IPS-20b (cell line): ENCODE data around the gene RHBDD3.

Experiments used
- H3K27ac ChIP-seq: one replicate; pipeline ENCODE4 v1.5.1; 2013; ENCODE audit warnings: low read length
- H3K27me3 ChIP-seq: 2 replicates; pipeline ENCODE4 v1.6.1; 2013; ENCODE audit warnings: mild to moderate bottlenecking, low read length, inconsistent platforms; ENCODE audit not compliant: insufficient read depth
- H3K36me3 ChIP-seq: 2 replicates; pipeline ENCODE4 v1.6.1; 2013; ENCODE audit warnings: low read depth, mild to moderate bottlenecking, inconsistent platforms, low read length, moderate library complexity; ENCODE audit not compliant: insufficient read depth
- H3K4me1 ChIP-seq: 2 replicates; pipeline ENCODE4 v1.6.1; 2013; ENCODE audit warnings: mild to moderate bottlenecking, control low read depth, inconsistent platforms, low read length, moderate library complexity; ENCODE audit not compliant: insufficient read depth
- H3K4me3 ChIP-seq: 2 replicates; pipeline ENCODE4 v1.5.1; 2013; ENCODE audit warnings: mild to moderate bottlenecking, low read length, inconsistent platforms
- H3K9ac ChIP-seq: 2 replicates; pipeline ENCODE4 v1.6.1; 2013; ENCODE audit warnings: low read depth, mild to moderate bottlenecking, inconsistent platforms, low read length, moderate library complexity
- H3K9me3 ChIP-seq: 2 replicates; pipeline ENCODE4 v1.6.1; 2013; ENCODE audit warnings: mild to moderate bottlenecking, low read depth, low read length, inconsistent platforms; ENCODE audit not compliant: insufficient read depth

Gene RHBDD3

DNA sequence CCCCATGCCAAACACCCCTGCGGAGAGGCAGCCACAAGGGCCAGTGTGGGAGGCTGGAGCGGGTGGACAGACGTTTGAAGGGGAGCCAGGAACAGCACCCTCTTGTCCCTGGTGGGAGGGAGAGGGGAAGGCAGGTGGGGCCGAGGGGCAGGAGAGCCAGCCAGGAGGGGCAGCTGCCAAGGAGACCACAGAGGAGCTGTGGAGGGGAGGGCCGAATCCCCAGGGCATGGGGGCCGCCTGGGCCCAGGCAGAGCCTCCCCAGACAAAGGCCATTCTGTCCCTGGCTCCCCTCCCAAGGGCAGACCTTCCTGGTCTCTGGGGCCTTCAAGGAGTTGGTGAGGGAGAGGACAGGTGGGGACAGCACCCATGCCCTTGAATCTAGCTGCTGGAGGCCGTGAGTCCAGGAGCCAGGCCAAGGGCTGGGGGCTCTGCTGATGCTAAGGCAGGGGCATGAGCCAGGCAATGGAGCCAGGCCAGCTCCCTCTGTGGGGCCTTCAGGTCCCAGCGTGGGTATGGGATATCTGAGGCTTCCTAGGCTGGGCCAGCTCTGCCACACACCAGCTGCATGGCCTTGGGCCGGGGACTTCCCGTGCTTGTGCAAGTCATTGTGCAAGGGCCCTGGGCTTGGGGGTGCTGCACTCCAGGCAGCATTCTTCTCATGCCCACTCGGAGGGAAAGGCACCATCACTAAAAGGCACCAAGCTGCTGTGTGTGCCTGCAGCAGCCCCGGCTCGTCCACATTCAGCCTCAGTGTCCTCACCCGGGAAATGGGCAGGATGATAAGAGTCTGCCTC lies 50.7 kb downstream of the RHBDD3 start:
- H3K9me3 ChIP-seq: no peaks in the 10 kb centered on the region
- H3K9ac ChIP-seq: no peak overlapping the region
- peaks cover 12% of the 10 kb centered on the region; the same call in 1 of the 2 replicates for H3K4me1 ChIP-seq
- H3K27ac ChIP-seq: no peak overlapping the region
- no peaks in the 10 kb centered on the region for H3K27me3 ChIP-seq
- no peak overlapping the region for H3K4me3 ChIP-seq
- H3K36me3 ChIP-seq: no peaks in the 10 kb centered on the region

DNA sequence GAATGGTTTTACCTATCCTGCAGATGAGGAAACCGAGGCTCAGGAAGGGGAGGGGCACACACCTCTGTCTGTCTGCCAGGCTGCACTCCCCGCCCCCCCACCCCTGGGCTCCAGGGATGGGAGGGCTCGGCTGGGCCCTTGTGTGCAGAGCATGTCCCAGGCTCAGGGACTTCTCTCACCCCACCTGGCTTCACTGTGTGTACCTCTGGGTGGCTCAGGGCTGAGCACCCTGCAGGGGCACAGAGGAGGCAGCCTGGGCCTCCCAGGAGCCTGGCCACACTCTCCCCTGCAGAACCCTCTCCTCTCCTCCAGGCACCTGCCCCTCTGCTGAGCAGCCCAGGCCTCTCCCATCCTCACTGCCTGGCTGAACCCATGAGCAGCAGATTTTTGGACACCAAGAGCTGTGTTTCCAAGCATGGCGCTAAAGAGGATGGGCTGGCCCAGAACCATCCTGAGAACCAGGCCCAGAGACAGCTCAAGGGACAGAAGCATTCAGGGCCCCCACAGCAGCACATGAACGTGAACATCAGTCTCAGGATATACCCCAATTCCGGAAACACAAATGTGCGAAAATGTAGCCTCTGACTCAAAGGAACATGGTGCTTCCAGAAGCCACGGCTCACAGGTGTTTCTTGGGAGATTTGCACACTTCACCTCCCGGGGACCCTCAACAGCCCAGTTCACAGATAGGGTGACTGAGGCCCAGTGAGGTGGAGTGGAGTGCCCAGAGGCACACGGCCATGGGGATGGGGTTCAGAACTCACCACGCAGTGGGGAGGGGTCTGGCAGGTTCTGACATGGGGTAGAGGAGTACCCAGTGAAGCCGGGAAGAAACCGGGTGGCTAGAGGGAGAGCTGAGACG lies 51.5 kb downstream of the RHBDD3 start:
- Histone ChIP-seq H3K4me3 (no peak overlapping the region), H3K9ac (no peak overlapping the region)

DNA sequence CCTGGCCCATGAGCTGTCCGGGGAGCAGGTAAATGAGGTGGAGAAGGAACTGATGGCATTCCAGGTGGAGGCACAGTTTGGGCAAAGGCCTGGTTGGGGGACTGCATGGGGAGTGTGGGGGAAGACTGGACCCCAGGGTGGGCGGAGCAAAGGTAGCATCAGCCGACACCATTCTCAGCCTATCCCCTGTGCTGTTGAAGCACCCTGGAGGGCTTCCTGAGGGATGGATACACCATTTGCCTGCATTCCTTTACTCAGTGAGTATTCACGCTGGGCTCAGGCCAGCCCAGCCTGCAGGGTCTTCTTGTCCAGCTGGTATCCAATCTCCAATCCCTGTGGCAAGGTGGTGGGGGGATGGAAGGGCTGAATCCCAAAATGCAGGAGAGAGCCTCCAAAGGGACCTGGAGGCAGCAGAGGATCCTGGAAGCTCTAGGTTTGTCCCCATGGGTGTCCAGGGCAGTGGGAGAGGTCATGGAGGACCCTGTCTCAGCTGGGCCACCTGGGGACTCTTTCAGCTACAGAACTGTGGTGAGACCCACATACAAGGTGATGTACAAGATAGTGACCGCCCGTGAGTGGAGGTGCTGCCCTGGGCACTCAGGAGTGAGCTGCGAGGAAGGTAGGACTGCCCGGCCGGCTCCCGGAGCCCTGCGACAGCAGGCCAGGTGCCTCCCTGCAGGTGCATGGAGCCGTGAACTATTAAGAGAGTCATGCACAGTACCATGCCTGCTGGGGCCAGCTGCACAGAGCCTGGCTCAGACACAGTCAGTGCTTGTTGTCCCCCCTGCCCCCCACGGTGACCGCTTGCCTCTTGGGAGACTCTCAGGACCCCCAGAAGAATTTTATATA lies 52.5 kb downstream of the RHBDD3 start:
- no peaks in the 10 kb centered on the region for H3K36me3 ChIP-seq
- H3K27ac ChIP-seq: no peak overlapping the region
- no peaks in the 10 kb centered on the region for H3K27me3 ChIP-seq
- H3K9me3 ChIP-seq: no peaks in the 10 kb centered on the region
- H3K9ac ChIP-seq: no peak overlapping the region
- H3K4me1 ChIP-seq: peaks cover 6% of the 10 kb centered on the region; the same call in 1 of the 2 replicates
- no peak overlapping the region for H3K4me3 ChIP-seq

More for the DNA sequence above, 51.5 kb downstream of the RHBDD3 start:
- peaks cover 12% of the 10 kb centered on the region; the same call in 1 of the 2 replicates for H3K4me1 ChIP-seq
- H3K27me3 ChIP-seq: no peaks in the 10 kb centered on the region
- H3K27ac ChIP-seq: no peak overlapping the region
- H3K9me3 ChIP-seq: no peaks in the 10 kb centered on the region
- H3K36me3 ChIP-seq: no peaks in the 10 kb centered on the region

DNA sequence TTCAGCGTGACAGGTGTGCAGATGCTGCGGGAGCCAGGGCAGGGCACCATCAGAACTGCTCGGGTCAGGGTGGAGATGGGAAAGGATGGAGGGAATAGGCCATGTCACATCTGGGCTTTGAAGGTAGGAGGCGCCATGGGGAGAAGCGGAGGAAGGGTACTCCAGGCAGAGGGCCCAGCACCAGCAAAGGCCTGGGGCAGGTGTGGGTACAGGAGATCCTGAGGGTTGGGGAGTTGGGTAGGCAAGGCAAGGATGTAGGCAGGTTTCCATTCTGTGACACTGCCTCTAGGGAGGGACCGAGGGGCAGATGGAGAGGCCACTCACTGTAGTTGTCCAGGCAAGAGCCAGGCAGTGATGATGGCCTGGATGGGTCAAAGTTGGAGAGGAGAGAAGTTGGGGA lies 53.5 kb downstream of the RHBDD3 start:
- no peak overlapping the region for H3K9ac ChIP-seq

DNA sequence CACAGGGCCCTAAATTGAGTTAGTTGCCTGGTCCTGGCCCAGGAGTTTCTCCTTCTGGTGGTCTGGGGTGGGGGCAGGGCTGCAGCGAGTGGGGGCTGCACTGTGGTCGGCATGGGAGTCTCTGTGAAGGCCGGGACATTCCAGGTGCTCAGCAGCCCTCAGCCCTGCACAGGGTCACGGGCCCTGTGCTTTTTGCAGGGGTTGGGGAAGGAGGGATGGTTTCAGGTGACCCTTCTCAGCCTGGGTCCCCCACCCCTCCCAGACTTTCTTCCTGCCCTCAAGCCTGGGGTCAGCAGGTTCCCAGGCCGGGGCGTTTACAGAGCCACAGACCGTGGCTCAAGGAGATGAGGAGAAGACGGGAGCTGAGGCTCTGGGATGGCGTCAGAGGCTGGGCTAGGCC lies 54.3 kb downstream of the RHBDD3 start:
- no peak overlapping the region for H3K27ac ChIP-seq
- no peak overlapping the region for H3K4me3 ChIP-seq
- H3K9ac ChIP-seq: no peak overlapping the region
- no peaks in the 10 kb centered on the region for H3K27me3 ChIP-seq
- H3K4me1 ChIP-seq: peaks cover 10% of the 10 kb centered on the region; the same call in 1 of the 2 replicates
- no peaks in the 10 kb centered on the region for H3K36me3 ChIP-seq
- H3K9me3 ChIP-seq: no peaks in the 10 kb centered on the region

More for the DNA sequence above, 53.5 kb downstream of the RHBDD3 start:
- Histone ChIP-seq H3K4me1 (peaks cover 9% of the 10 kb centered on the region; the same call in 1 of the 2 replicates), H3K27ac (no peak overlapping the region), H3K36me3 (no peaks in the 10 kb centered on the region), H3K9me3 (no peaks in the 10 kb centered on the region), H3K27me3 (no peaks in the 10 kb centered on the region), H3K4me3 (no peak overlapping the region)

DNA sequence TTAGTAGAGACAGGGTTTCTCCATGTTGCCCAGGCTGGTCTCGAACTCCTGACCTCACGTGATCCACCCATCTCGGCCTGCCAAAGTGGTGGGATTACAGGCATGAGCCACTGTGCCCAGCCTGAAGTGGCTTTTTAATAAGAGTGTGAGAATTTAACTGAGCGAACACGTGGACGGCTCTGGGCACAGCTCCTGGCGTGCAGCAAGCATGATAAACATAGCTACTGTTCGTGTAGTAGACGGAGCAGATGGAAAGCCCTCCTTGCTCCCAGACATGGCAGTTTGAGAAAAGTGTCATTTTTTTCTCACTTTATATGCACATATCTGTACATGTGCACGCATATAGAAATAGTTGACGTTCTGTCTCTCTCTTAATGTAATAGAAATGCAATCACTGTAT lies 55.0 kb downstream of the RHBDD3 start:
- H3K4me3 ChIP-seq: no peak overlapping the region
- H3K27ac ChIP-seq: no peak overlapping the region
- peaks cover 10% of the 10 kb centered on the region; the same call in 1 of the 2 replicates for H3K4me1 ChIP-seq
- H3K9me3 ChIP-seq: no peaks in the 10 kb centered on the region
- H3K27me3 ChIP-seq: no peaks in the 10 kb centered on the region
- H3K36me3 ChIP-seq: no peaks in the 10 kb centered on the region
- H3K9ac ChIP-seq: no peak overlapping the region

DNA sequence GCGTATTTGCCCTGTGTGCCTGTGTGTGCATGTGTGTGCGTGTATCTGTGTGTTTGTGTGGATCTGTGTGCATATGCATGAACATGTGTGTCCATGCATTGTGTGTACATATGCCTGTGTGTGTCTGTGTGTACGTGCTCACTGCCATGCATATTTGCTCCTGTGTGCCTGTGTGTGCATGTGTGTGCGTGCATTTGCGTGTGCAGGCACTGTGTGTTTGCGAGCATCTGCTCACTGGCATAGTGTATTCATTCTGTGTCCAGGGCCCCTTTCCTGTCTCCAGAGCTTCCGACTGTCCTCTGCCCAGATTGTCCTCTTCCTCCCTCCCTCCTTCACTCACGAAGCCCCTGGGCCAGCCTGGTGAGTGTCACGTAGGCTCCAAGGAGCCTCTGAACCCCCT lies 56.3 kb downstream of the RHBDD3 start:
- Histone ChIP-seq H3K4me3 (no peak overlapping the region), H3K27me3 (peaks cover 4% of the 10 kb centered on the region; the same call in 1 of the 2 replicates), H3K9me3 (no peaks in the 10 kb centered on the region), H3K4me1 (peaks cover 10% of the 10 kb centered on the region; the same call in 1 of the 2 replicates), H3K36me3 (no peaks in the 10 kb centered on the region), H3K27ac (no peak overlapping the region), H3K9ac (no peak overlapping the region)

DNA sequence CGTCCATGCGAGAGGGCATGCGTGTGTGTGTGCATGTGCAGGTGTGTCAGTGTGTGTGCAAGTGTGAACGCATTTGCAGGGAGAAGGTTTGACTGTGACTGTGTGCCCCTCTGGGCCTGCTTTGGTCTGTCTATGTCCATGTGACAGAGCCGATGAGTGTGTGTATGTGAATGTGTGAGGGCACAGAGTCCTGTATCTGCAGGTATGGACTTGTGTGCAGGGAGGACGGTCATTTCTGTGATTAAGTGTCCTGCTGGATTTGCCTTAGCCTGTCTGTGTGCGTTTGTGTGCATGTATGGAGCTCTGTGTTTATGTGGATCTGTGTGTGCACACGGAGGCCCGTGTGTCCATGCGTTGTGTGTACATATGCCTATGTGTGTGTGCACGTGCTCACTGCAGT lies 56.7 kb downstream of the RHBDD3 start:
- Histone ChIP-seq H3K36me3 (no peaks in the 10 kb centered on the region), H3K27me3 (peaks cover 4% of the 10 kb centered on the region; the same call in 1 of the 2 replicates), H3K4me1 (peaks cover 10% of the 10 kb centered on the region; the same call in 1 of the 2 replicates), H3K27ac (no peak overlapping the region), H3K9me3 (no peaks in the 10 kb centered on the region), H3K4me3 (no peak overlapping the region), H3K9ac (no peak overlapping the region)
